GM12892 (cell line): Measurements from ENCODE around the gene FCN2.

Source experiments
- DNase-seq: peaks from one replicate; pipeline ENCODE4 v3.0.0; 2011; ENCODE audit not compliant: insufficient read length
- FAIRE-seq: peaks from 2 replicates; lab custom pipeline; 2011; peaks lifted over from hg19 to GRCh38; lab: Jason Lieb, UNC
- POLR2A ChIP-seq: IDR thresholded peaks from 2 replicates; pipeline ENCODE4 v1.6.1; 2011; ENCODE audit warnings: low read depth, low read length, control low read depth
- POLR2AphosphoS5 ChIP-seq: IDR thresholded peaks from 2 replicates; pipeline ENCODE4 v1.6.1; 2011; ENCODE audit warnings: low read depth, low read length, control low read depth
- TAF1 ChIP-seq: IDR thresholded peaks from 2 replicates; pipeline ENCODE4 v1.6.1; 2011; ENCODE audit warnings: low read depth, mild to moderate bottlenecking, control low read depth, low read length, borderline replicate concordance

FCN2 gene

DNA sequence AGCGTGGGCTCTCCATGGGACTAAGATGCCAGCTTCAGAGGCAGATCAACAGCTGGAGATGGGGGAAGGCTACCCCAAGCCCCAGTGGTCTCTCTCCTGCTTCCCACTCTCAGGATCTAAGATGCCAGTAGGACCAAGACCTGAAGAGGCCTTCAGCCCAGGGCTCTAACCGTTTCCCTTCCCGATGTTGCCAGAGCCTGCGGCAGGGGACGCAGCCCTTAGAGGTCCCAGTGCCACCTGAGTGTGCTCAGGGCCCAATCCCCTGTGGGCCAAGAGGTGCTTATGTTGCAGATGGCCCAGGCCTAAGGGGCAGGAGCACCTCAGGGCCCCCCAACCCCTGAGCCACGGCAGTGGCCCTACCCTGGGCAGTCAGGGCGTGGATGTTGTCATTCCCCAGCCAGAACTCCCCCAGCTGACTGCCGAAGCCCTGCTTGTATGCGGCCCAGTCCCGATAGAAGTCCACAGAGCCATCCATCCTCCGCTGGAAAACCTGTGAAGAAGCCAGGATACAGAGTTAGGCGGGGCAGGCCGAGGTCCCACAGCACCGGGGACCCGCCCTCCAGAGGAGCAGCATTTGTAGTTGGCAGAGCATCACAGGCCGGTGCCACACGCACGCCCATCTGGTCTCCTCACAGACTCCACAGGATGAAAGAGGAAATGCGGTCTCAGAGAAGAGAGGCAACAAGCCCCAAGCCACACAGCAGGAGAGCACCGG, 31.7 kb downstream of the FCN2 start:
- TF ChIP-seq TAF1 (no peak), POLR2AphosphoS5 (no peak), POLR2A (no peak)
- DNase-seq (no peak), FAIRE-seq (no peak)

DNA sequence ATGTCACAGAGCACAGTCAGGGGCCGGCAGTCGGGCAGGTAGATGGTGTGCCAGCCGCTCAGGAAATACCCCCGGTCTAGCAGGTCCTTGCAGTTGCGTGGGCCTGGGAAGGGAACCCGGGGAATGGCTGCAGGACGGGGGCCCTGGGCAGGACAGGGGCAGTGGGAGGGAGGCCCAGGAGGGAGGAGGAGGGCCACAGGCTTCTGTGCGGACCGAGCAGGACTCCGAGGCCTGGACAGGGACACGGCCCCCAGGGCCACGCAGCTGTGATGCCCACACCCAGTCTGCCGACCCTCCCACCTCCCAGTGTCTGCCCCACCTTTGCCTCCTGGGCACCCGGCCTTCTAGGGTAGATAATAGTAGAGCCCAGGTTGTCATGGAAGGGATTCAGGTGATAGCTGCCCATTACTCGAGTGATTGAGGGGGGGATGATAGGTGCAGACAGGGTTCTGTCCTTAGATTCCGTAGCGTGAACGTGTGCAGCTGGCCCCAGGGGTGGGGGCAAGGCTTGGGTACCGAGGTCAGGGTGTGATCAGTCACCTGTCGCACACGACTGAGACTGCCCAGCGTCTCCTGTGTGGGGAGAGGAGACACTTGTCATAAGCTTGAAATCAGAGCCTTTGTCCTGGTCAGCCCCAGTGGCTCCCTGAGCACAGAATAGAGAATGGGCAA, 32.6 kb downstream of the FCN2 start:
- TF ChIP-seq POLR2A (no peak), TAF1 (no peak), POLR2AphosphoS5 (no peak)
- no peak for FAIRE-seq
- no peak for DNase-seq

DNA sequence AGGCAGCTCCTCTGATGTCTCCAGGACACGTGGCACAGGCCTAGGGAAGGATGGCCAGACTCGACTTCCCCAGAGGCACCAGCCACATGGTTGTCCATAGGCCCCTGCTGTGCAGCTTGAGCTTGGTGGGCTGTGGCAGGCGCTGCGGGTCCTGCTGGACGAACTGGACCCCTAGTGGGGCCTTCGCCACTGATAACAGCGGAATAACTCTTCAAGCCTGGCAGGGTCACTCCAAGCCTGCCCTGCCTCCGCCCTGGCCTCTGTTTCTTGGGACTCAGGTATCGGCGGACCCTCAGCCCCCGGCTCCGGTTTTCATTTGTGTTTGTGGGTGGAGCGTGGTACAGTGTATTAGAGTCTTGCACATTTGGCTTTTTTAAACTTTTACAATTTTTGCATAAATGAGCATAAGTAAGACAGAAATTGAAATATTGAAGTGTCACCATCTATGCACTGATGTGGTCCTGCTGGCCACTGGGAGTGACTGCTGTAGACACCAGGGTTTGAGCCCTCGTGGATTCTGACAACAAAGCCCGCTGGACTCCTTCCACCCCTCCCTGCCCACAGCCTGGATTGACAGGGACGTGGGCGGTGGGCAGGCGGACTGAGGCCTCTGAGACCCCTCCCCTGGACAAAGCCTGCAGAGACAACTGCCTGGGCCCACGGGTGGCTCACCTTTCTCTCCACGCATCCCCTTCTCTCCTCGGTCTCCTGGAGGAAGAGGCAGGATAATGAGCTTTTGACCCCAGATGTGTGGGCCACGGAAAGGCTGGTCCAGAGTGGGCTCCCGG, 33.3 kb downstream of the FCN2 start:
- DNase-seq (no peak), FAIRE-seq (no peak)

DNA sequence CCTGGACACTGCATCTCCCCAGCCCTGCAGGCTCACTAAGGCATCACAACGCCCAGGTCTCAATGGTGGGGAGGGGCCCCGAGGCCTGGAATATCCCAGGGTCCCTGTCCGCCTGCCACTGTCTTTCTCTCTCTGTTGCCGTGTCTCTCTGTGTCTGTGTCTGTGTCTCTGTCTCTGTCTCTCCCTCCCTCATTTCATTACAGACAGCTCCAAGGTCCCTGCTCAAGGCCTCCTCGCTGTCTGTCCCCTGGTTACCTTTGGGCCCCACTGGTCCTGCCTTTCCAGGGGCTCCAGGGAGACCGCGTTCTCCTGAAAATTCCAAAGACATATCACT, 33.9 kb downstream of the FCN2 start:
- TF ChIP-seq POLR2A (no peak), POLR2AphosphoS5 (no peak), TAF1 (no peak)
- DNase-seq = no peak
- no peak for FAIRE-seq

More for the DNA sequence above, 33.3 kb downstream of the FCN2 start:
- TF ChIP-seq POLR2A (no peak), POLR2AphosphoS5 (no peak), TAF1 (no peak)

DNA sequence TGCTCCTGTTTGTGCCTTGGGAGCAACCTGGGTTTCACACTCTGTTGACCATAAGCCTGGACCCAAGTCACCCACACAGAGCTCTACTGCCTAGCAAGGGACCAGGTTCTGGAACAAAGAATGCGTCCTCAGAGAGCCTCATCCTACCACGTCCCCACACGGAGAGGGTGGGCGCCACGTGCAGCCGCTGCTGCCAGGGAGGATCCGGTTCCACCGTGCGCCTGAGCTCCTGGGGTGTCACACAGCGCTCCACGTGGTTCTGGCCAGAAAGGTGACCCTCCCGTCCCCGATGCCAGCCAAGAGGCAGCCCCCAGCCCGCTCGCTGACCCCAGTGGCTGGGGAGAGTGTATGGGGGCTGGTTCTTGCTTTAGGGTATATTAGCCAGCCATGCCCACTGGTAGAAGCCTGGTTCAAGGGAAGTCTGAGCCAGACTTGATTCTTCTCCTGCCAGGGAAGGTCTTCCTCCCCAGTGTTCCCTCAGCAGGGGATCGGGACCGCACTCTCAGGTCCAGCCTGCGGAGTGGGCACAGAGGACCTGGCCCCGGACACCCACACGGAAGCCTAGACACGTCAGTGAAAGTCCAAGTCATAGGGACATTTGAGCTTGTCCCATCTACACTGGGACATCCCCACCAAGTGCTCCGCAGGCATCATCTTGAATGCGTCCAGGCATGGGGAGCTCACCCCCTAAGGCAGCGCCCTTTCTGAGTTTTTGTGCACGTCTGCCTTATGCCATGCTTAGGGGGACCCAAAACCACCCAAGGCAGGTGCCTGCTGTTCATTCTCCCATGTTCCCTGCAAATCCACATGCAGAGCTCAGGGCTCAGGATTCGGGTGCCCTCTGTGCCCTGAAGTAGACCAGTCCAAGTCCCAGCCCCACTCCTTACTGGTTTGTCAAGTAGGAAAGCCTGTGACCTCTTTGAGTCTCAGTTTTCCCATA, 34.7 kb downstream of the FCN2 start:
- DNase-seq = no peak
- FAIRE-seq = no peak
- TF ChIP-seq TAF1 (no peak), POLR2AphosphoS5 (no peak), POLR2A (no peak)

DNA sequence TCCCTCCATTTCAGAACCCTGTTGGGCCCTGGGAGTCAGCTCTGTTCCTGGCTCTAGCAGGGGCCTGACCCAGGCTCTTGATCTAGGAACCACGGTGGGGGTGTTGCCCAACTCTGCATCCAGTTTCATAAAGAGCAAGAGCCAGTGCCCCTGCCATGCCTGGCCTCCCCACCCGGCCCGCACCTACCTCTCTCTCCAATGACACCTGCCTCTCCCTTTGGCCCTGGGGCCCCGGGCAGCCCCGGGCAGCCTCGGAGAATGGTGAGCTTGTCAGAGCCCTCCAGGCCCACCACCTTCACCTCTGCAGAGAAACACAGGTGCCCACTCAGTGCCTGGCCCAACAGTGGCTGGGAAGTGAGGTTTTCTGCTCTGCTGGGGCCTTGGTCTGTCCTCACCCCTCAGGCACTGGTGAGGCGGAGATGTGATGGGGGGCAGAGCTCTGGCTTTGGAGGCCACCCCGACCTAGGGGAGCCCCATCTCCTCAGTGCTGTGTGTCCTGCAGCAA, 35.6 kb downstream of the FCN2 start:
- FAIRE-seq (no peak), DNase-seq (no peak)
- TF ChIP-seq TAF1 (no peak), POLR2AphosphoS5 (no peak)

DNA sequence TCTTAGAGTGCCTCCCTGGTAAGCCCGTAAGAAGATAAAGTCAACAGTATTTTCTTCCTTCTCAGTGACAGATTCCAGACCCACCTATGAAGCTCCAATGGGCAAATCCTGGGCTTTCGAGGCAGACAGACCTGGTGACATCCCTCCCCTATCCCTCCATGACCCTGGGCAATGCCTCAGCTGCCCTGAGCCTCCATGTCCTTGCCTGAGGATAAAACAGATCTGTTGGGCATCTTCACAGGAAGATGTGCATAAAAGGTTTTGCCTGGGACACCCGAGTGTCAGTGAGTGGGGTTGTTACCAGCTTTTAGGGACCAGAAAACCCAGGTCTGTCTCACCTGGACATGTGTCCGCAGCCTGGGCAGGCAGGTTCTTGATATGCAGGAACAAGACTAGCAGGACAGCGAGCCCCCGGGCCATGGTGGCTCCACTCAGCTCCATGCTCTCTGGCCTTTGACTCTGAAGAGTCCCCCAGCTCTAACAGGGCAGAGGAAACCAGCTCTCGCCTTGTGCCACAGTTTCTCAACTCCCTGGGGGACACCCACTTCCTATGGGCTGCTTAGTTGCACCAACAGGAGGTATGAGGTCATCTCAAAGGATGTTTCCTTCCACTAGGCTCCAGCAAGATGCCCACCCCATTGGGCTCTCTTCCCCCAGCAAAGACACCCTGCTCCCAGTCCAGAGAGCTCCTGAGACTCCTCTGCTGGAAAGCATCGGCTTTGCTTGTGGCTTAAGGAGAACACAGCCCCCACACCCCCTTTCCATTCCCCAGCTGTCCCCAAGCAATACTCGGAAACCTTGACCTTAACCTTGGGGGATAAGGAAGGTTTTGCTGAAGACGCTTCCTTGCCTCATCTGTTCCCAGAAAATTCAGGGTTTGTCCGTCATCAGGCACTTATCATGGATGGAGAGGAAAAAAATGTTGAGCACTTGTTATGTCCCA, 37.1 kb downstream of the FCN2 start, which contains the start of gene FCN1:
FCN1 (minus strand) TSS at position 482 of the 943 bp plus-strand sequence; CDS start at position 441, 41 bp downstream.
- DNase-seq = no peak
- no peak for TF ChIP-seq POLR2A
- TF ChIP-seq POLR2AphosphoS5 = no peak
- TF ChIP-seq TAF1 = no peak
- no peak for FAIRE-seq

DNA sequence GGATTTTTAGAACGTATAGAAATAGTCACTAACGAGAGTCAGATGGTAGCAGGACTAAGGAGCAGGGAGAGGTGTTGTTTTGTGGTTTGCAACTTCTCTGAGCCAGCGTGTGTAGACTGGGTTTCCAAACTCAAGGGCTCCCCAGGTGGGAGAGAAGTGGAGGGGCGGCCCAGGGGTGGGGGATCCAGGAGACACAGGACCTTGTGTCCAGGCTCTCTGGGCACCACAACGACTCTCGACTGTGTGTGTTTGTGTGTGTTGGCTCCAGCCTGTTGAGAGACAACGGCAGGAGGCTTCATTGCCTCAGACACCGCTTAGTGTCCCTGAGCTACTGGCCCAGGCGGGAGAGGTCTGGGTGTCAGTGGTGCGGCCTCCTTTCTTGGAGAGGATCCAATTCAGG, 38.0 kb downstream of the FCN2 start:
- FAIRE-seq (no peak), DNase-seq (no peak)
- TF ChIP-seq POLR2A = no peak

DNA sequence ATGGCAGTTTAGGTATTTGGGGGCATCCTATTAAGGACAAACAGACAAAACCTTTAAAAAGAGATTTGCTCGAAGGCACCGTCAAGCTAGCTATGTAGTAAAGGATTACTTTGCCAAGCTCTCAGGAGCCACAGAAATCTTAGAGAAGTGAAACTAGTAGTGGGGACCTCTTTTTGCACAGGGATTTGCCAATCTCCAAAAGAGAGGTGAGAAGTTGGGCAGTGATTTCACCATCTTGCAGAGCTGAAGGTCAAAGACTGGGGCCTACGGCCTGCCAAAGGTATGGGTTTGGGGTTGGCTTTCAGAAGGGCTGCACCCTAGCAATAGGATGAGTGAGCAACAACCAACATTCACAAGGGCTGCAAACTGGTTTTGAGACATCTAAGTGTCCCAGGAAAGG, 38.7 kb downstream of the FCN2 start:
- FAIRE-seq = no peak
- TF ChIP-seq POLR2AphosphoS5 = no peak
- no peak for TF ChIP-seq POLR2A
- no peak for TF ChIP-seq TAF1
- no peak for DNase-seq
